Prostate gland (tissue), 2 donors: ENCODE measurements around the gene RNF227.

Experiments
- POLR2A ChIP-seq: fragments of 450-650 bp; IDR thresholded peaks from one replicate; pipeline ENCODE4 v1.6.1; 2016; ENCODE audit warnings: antibody characterized with exemption, mild to moderate bottlenecking
- TF ChIP-seq, protein P1 (sequence below), 4 experiments: fragments of 200-600 bp in 2 of 4; fragments of 450-650 bp in 2 of 4; sonication (generic) in 2 of 4; IDR thresholded peaks; 1 replicate in 3 of 4; 2 replicates in 1 of 4; pipeline ENCODE4 v1.5.1; 2016 to 2019; ENCODE audit warnings: antibody characterized with exemption in 4 of 4, mild to moderate bottlenecking in 2 of 4, moderate library complexity in 2 of 4

DNA sequence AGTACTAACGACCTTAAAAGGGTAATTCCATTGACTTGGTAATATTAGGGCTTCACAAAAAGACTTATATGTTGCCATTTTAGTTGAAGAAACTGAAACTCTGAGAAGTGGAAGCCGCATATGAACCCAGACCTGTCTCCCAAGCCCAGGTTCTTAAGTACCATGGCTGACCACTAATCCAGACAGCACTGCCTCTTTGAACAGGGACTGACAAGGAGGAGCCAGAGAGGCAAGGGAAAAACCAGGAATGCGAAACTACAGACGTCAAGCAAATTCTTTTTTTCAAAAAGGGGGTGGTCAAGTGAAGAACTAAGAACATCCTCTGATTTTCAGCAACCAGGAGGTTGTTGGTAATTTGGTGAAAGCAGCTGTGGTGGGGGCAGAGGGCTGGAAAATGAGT, 43.0 kb downstream of the RNF227 start:
- TF ChIP-seq, protein P1, sequence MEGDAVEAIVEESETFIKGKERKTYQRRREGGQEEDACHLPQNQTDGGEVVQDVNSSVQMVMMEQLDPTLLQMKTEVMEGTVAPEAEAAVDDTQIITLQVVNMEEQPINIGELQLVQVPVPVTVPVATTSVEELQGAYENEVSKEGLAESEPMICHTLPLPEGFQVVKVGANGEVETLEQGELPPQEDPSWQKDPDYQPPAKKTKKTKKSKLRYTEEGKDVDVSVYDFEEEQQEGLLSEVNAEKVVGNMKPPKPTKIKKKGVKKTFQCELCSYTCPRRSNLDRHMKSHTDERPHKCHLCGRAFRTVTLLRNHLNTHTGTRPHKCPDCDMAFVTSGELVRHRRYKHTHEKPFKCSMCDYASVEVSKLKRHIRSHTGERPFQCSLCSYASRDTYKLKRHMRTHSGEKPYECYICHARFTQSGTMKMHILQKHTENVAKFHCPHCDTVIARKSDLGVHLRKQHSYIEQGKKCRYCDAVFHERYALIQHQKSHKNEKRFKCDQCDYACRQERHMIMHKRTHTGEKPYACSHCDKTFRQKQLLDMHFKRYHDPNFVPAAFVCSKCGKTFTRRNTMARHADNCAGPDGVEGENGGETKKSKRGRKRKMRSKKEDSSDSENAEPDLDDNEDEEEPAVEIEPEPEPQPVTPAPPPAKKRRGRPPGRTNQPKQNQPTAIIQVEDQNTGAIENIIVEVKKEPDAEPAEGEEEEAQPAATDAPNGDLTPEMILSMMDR (IDR thresholded peaks at IDR 0.05) = no peak
- no peak for TF ChIP-seq POLR2A
